NCI-H82 (cell line): ENCODE measurements around the gene CAMKMT.

Experiments
- DNase-seq: peaks from one replicate; lab custom pipeline; 2025; lab: John Stamatoyannopoulos, UW

Gene CAMKMT

GRCh38 chr2:44689516-44689915 is 327.8 kb downstream of the CAMKMT start:
- no peak for DNase-seq

GRCh38 chr2:44691174-44691785 is 329.5 kb downstream of the CAMKMT start:
- DNase-seq = peak; percentile 38

- no peak for DNase-seq
Measured at GRCh38 chr2:44692821-44693220, 331.1 kb downstream of the CAMKMT start.

GRCh38 chr2:44700824-44701223 is 339.1 kb downstream of the CAMKMT start:
- no peak for DNase-seq

- DNase-seq = peak; percentile 37
Measured at GRCh38 chr2:44705356-44705755, 343.6 kb downstream of the CAMKMT start.

- no peak for DNase-seq
Measured at GRCh38 chr2:44705876-44706480, 344.2 kb downstream of the CAMKMT start.

- peak; percentile 9 for DNase-seq
Measured at GRCh38 chr2:44706681-44707553, 345.2 kb downstream of the CAMKMT start.

GRCh38 chr2:44707945-44708660 is 346.4 kb downstream of the CAMKMT start:
- peak; percentile 23 for DNase-seq

GRCh38 chr2:44708661-44709000 is 346.9 kb downstream of the CAMKMT start:
- DNase-seq = no peak

GRCh38 chr2:44713170-44713569 is 351.4 kb downstream of the CAMKMT start:
- DNase-seq = no peak

GRCh38 chr2:44715671-44716081 is 353.9 kb downstream of the CAMKMT start:
- DNase-seq = peak; percentile 82

GRCh38 chr2:44716131-44716530 is 354.4 kb downstream of the CAMKMT start:
- no peak for DNase-seq

- DNase-seq = no peak
Measured at GRCh38 chr2:44718431-44718830, 356.7 kb downstream of the CAMKMT start.

- DNase-seq = no peak
Measured at GRCh38 chr2:44719562-44719961, 357.8 kb downstream of the CAMKMT start.

- DNase-seq = no peak
Measured at GRCh38 chr2:44722026-44722625, 360.4 kb downstream of the CAMKMT start.

GRCh38 chr2:44723921-44724320 is 362.2 kb downstream of the CAMKMT start:
- peak; percentile 8 for DNase-seq

GRCh38 chr2:44730593-44730992 is 368.8 kb downstream of the CAMKMT start:
- DNase-seq = no peak

- DNase-seq = no peak
Measured at GRCh38 chr2:44731505-44731904, 369.8 kb downstream of the CAMKMT start.

GRCh38 chr2:44736270-44736942 is 374.7 kb downstream of the CAMKMT start:
- no peak for DNase-seq

GRCh38 chr2:44740678-44741077 is 378.9 kb downstream of the CAMKMT start:
- DNase-seq = no peak

GRCh38 chr2:44741507-44741906 is 379.8 kb downstream of the CAMKMT start:
- no peak for DNase-seq
